ENCODE data around the gene CHPF2.

The CHPF2 gene

DNA sequence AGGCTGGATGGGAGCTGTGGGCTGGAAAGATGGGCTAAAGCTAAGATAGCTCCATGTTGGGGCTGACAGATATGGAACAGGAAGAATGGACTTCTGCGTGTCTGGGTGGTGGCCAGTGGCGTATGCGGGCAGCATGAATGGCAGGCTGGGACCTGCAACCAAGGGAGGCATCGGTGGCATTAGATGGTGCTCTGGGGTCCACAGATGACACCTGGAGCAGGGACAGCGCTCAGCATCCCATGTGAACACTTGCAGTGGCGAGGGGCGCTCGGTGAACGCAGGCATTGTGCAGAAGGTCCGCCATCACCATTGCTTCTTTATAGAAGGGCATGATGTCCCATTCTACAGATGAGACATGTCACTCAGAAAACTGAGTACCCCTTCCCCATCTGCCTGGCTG, 37.2 kb downstream of the CHPF2 start:
- TF ChIP-seq, protein P1, sequence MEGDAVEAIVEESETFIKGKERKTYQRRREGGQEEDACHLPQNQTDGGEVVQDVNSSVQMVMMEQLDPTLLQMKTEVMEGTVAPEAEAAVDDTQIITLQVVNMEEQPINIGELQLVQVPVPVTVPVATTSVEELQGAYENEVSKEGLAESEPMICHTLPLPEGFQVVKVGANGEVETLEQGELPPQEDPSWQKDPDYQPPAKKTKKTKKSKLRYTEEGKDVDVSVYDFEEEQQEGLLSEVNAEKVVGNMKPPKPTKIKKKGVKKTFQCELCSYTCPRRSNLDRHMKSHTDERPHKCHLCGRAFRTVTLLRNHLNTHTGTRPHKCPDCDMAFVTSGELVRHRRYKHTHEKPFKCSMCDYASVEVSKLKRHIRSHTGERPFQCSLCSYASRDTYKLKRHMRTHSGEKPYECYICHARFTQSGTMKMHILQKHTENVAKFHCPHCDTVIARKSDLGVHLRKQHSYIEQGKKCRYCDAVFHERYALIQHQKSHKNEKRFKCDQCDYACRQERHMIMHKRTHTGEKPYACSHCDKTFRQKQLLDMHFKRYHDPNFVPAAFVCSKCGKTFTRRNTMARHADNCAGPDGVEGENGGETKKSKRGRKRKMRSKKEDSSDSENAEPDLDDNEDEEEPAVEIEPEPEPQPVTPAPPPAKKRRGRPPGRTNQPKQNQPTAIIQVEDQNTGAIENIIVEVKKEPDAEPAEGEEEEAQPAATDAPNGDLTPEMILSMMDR (IDR thresholded peaks at IDR 0.05; ENCODE audit: low read depth, low read length, missing control alignments) = no peak
- DNase-seq (ENCODE audit: low read depth) = no peak
- H3K4me3 ChIP-seq (ENCODE audit: low read depth, low read length) = no peak overlapping the region

DNA sequence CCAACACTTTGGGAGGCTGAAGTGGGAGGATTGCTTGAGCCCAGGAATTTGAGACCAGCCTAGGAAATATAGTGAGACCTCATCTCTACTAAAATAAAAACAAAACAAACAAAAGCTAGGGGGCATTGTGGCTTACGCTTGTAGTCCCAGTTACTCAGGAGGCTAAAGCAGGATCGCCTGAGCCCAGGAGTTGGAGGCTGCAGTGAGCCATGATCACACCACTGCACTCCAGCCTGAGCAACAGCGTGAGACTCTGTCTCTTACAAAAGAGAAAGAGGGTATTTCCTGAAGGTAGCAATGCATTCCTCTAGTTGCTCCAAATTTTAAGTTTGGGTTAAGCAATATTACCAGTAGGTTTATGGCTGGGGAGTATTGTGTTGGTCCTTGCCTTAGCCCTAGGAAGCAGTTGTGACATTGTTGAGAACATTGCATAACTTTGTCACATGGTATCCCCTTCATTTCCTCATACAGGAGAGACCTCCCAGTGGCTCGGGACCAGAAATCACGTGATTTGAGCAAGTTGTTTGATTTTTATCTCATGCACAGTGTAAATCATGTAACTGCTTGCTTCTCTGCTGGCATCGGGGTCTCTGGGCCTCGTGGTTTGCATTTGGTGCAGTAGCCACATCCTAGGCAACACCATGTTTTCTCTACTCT, 39.5 kb downstream of the CHPF2 start:
- H3K4me3 ChIP-seq (ENCODE audit: low read depth, low read length) = no peak overlapping the region
- DNase-seq (ENCODE audit: low read depth) = no peak
- TF ChIP-seq, protein P1 (IDR thresholded peaks at IDR 0.05; ENCODE audit: low read depth, low read length, missing control alignments) = no peak

DNA sequence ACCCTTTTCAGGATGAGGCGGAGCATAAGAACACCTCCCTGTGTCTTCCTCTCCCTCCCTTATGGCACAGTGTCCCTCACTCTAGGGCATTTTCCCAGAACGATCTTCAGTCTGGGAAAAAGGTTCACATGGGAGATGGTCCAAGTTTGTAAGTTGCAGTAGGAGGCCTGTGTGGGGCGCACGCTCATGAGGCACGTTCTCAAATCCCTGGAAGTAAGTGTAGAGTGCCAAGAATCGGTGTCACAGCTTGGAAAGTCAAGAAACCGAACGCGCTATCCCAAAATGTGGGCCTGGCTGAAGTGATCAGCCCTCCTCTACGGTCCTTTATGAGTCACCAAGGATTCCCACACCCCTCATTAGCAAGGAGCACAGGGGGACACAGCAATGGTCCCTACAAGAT, 40.1 kb downstream of the CHPF2 start:
- H3K4me3 ChIP-seq (ENCODE audit: low read depth, low read length) = no peak overlapping the region
- DNase-seq (ENCODE audit: low read depth) = no peak
- TF ChIP-seq, protein P1 (IDR thresholded peaks at IDR 0.05; ENCODE audit: low read depth, low read length, missing control alignments) = no peak

DNA sequence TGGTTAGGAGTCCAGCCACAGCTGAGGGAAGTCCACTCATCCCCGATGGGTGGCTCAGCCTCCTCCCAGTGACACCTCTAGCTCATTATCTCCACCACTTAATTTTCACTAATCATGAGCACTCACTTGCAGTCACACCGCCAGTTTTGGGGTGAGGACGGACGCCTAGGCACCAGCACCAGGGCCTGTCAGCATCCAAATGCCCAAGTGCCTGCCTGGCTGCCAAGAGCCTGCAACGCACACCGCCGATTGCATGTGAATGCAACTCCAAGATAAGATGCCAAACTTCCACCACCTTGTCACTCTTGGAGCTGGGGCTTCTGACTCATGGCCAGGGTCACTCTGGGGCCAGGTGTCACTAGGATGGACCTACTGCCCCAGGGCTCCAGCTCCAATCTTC, 40.6 kb downstream of the CHPF2 start:
- no peak for DNase-seq (ENCODE audit: low read depth)
- H3K4me3 ChIP-seq (ENCODE audit: low read depth, low read length) = no peak overlapping the region
- TF ChIP-seq, protein P1 (IDR thresholded peaks at IDR 0.05; ENCODE audit: low read depth, low read length, missing control alignments) = no peak

DNA sequence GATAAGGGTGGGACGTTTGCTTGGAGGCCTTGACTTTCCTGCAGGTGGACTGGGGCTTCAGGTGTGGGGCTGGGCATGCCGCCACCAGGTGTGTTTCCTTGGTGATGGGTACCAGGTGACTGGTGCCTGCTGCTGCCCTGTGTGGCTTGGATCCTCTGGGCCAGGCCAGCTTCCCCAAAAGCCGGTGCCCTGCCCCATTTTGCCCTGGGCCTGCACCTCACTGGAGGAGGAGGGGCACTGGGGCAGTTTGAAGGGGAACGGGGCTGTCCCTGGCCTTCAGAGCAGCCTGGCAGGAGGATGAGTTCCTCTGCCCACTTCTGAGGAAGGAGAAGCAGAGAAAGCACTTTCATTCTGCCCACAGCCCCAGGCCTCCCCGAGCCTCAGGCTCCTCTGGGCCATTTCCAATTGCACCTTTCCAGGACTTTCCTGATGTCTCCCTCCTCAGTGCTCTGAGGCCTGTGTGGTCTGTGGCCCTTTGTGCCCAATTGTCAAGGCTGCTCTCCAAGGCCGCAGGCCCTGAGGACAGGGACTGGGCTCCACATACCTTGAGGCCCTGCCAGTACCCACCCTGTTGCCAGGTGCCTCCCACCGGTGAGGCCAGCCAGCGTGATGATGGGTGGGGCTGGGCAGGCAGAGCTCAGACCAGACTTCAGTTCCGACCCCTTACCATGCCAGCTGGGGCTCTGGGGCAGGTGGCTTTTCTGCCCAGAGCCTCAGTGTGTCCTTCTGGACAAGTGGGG, 41.5 kb downstream of the CHPF2 start:
- TF ChIP-seq, protein P1 (IDR thresholded peaks at IDR 0.05; ENCODE audit: low read depth, low read length, missing control alignments) = no peak

DNA sequence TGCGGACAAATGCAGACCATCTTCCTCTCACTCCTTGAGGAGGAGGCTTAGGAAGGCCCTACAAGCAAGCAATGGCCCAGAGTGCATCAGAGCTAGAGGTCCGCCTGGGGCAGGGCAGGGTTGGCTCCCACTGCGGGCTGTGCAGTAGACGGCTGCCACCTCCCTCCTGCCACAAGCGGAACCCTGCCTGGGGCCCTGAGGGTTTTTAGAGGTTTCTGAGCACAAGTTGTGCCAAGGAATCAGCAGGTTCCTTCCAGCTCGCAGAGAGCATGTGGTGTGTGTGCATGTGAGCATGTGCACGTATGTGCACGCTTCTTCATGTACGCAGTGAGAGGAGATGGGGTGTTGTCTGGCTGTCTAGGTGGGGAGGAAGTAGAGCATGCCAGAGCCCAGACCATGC, 42.1 kb downstream of the CHPF2 start:
- TF ChIP-seq, protein P1 (IDR thresholded peaks at IDR 0.05; ENCODE audit: low read depth, low read length, missing control alignments) = no peak
- no peak overlapping the region for H3K4me3 ChIP-seq (ENCODE audit: low read depth, low read length)
- no peak for DNase-seq (ENCODE audit: low read depth)

More for the DNA sequence above, 41.5 kb downstream of the CHPF2 start:
- H3K4me3 ChIP-seq (ENCODE audit: low read depth, low read length) = no peak overlapping the region
- DNase-seq (ENCODE audit: low read depth) = no peak
